Measurements from ENCODE around the gene PRM3. TPM values are rescaled to one million over a fixed set of nuclear protein-coding genes. Genes with fewer than 3 reads are reported as not detected.

The PRM3 gene
- total RNA-seq, 2 experiments from 2014 or later, result not detected

DNA sequence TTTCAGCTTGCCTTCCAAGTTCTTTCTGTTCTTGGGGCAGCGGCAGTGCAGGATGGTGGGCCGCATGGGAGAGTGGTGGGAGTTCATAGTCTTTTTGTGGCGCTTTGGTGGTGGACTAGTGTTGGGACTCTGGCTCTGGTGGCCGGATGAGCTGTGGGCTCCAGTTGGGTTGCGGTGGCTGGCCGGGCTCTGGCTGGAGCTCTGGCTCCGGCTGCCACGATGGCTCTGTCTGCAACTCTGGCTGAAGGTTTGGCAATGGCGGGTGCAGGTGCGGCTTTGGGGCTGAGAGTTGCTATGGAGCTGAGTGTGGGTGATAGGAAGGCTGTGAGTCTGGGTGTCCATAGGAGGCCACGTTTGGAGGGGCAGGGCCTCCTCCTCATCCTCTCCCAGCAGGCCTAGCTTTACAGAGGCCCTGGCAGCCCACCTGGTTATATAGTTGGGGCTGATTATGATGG, 4.5 kb downstream of the PRM3 start, which contains the start of gene TNP2:
Gene TNP2 (minus strand): TSS at position 405 of the 455 bp plus-strand sequence. CDS start 63 bp downstream, at position 342.
- no peak within 1 kb of the TSS for H3K4me3 Mint-ChIP-seq
- CTCF ChIA-PET, result interaction anchor here (0.8 to 2.1 kb wide), 3 partner anchors 10 to 128 kb away, joined by 3 to 8 read pairs (median 3); no protein-coding TSS in a partner anchor
- no peak for DNase-seq
- H3K36me3 Mint-ChIP-seq, result no peaks in the 10 kb centered on the region
- peaks cover 25% of the 10 kb centered on the region for H3K27me3 Mint-ChIP-seq
- no peak for ATAC-seq
- no peak within 1 kb of the TSS for H3K27ac Mint-ChIP-seq
- no peaks in the 10 kb centered on the region for H3K9me3 Mint-ChIP-seq (ENCODE audit: low read depth)
- H3K4me1 Mint-ChIP-seq, result peaks cover 11% of the 10 kb centered on the region

DNA sequence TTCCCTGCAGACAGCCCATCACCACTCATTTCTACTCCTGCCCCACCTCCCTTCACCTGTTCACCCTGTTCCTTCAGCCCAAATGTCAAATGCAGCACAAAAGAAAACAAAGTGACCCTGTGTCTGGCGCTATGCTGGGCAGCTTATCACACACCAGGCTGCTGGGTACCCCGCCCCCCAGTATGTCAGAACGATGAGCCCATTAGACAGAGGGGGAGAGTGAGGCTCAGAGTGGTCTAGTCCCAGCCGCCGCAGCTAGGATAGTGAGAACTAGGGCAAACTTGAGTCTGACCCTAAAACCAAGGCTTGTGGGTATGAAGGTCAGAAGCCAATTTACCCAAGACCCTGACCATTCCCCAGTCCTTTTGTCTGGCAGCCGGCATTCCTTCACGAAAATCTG, 8.3 kb downstream of the PRM3 start:
- H3K36me3 Mint-ChIP-seq, result no peaks in the 10 kb centered on the region
- ATAC-seq, result no peak
- CTCF ChIA-PET, result interaction anchor here (1.4 to 1.6 kb wide), 2 partner anchors 285 to 293 kb away, joined by 4 read pairs; no protein-coding TSS in a partner anchor
- H3K27me3 Mint-ChIP-seq, result peaks cover 32% of the 10 kb centered on the region
- no peaks in the 10 kb centered on the region for H3K9me3 Mint-ChIP-seq (ENCODE audit: low read depth)
- no peak overlapping the region for H3K4me3 Mint-ChIP-seq
- H3K27ac Mint-ChIP-seq, result no peak overlapping the region
- H3K4me1 Mint-ChIP-seq, result peaks cover 23% of the 10 kb centered on the region
- no peak for DNase-seq

DNA sequence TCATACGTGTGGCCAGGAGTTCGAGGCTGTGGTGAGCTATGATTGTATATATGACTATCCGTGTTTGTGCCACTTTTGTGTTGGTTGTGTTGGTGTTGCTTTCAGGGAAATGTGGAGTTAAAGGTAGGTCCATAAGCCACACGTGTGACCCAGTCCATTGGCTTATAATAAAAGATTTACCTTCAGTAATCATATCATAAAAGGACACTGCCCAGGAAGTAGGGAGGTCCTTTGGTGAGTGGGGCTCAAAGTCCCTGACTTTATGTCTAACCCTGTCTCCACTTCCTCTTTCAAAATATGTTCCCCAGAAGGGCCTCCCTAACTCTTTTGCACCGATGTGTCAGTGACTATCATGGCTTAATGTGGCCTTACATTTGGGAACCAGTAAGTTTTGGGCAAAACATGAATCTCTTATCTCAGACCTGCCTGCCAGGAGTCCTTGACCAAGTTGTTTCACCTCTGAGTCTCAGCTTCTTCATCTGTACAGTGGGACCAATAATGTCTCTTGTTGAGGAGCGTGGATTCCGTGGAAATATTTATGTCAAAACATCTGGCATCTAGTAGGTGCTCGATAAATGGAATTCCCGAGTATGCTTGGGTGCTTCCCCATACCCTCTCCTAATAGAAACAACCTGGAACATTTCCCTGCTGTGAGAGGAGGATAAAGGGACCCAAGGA, 9.1 kb downstream of the PRM3 start:
- ATAC-seq, result peak; percentile 35
- CTCF ChIA-PET, result interaction anchor here (1.3 to 1.4 kb wide), 2 partner anchors 108 to 284 kb away, joined by 3 to 4 read pairs; no protein-coding TSS in a partner anchor
- peak overlapping the region; percentile 33 for H3K27ac Mint-ChIP-seq
- H3K9me3 Mint-ChIP-seq (ENCODE audit: low read depth), result no peaks in the 10 kb centered on the region
- DNase-seq, result no peak
- peak overlapping the region; percentile 2 for H3K4me3 Mint-ChIP-seq
- H3K4me1 Mint-ChIP-seq, result peaks cover 24% of the 10 kb centered on the region
- H3K36me3 Mint-ChIP-seq, result no peaks in the 10 kb centered on the region
- peaks cover 36% of the 10 kb centered on the region for H3K27me3 Mint-ChIP-seq

DNA sequence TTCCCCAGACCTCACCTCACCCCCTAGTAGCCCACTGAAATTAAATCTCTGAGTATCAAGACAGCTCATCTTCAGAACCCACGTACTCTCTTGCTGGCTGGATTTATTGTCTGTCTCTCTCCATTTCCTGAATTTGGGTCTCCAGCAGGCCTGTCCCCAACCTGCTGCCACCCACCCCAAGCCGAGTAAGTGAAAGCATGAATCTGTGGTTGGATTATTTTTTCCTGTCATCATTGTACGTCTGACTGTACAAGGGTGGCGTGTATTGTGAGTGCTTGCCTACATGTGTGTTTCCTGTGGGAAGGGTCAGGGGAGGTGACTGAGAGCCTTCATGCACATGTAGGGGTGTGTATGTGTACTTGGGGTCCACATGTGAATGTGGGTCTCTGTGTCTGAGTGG, 9.7 kb downstream of the PRM3 start:
- ATAC-seq, result peak; percentile 76
- H3K27ac Mint-ChIP-seq, result peak overlapping the region; percentile 33
- H3K27me3 Mint-ChIP-seq, result peaks cover 36% of the 10 kb centered on the region
- no peaks in the 10 kb centered on the region for H3K36me3 Mint-ChIP-seq
- H3K4me3 Mint-ChIP-seq, result peak overlapping the region; percentile 2
- no peaks in the 10 kb centered on the region for H3K9me3 Mint-ChIP-seq (ENCODE audit: low read depth)
- peak; percentile 75 for DNase-seq
- H3K4me1 Mint-ChIP-seq, result peaks cover 29% of the 10 kb centered on the region
- CTCF ChIA-PET, result interaction anchor here (0.6 to 1.4 kb wide), 3 partner anchors 108 to 283 kb away, joined by 3 to 4 read pairs (median 3); no protein-coding TSS in a partner anchor

DNA sequence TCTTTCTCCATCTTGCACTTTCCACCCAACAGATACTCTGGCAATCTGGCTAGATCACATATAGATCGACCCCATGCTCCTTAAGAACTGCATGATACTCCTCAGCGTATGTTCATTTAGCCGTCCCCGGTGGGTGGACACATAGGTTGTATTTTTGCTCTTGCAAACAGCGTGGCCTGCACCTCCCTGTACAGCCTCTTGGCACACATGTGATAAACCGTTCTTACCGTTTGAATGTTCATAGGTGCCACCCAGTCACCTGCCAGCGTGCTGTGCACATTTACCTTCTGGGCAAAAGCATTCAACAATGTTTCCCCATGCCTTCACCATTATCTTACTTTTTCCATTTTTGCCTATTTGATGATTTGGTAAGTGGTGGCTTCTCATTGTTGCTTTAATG, 10.5 kb downstream of the PRM3 start:
- Mint-ChIP-seq H3K4me3 (no peak overlapping the region), H3K27me3 (peaks cover 30% of the 10 kb centered on the region), H3K27ac (no peak overlapping the region), H3K4me1 (peaks cover 37% of the 10 kb centered on the region), H3K9me3 (ENCODE audit: low read depth) (no peaks in the 10 kb centered on the region), H3K36me3 (no peaks in the 10 kb centered on the region)
- no peak for DNase-seq
- CTCF ChIA-PET, result interaction anchor here (0.6 to 1.8 kb wide), 4 partner anchors 109 to 298 kb away, joined by 3 to 6 read pairs (median 4); no protein-coding TSS in a partner anchor
- ATAC-seq, result no peak

DNA sequence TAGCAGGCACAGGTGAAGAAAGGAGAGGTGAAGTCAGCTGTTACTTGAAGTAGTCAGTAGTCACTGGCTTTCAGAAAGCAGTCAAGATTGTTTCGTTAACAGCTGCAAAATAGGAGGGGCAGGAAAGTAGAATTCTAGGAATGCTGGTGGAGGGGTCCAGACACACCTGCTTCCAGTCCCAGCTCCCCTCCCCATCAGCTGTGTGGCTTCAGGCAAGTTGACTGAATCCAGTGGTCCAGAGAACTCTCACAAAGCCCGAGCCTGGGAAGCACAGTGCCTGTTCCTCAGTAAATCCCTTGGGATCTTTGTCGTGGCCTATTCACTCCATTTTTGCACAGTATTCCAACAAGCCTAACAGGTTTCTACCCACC, 12.8 kb downstream of the PRM3 start:
- H3K9me3 Mint-ChIP-seq (ENCODE audit: low read depth), result no peaks in the 10 kb centered on the region
- no peak overlapping the region for H3K27ac Mint-ChIP-seq
- H3K4me3 Mint-ChIP-seq, result no peak overlapping the region
- H3K27me3 Mint-ChIP-seq, result peaks cover 19% of the 10 kb centered on the region
- CTCF ChIA-PET, result interaction anchor here (0.9 to 7.2 kb wide), 3 partner anchors 49 to 111 kb away, joined by 3 to 38 read pairs (median 3); no protein-coding TSS in a partner anchor
- H3K4me1 Mint-ChIP-seq, result peaks cover 47% of the 10 kb centered on the region
- no peak for ATAC-seq
- no peak for DNase-seq
- peaks cover 2% of the 10 kb centered on the region for H3K36me3 Mint-ChIP-seq

DNA sequence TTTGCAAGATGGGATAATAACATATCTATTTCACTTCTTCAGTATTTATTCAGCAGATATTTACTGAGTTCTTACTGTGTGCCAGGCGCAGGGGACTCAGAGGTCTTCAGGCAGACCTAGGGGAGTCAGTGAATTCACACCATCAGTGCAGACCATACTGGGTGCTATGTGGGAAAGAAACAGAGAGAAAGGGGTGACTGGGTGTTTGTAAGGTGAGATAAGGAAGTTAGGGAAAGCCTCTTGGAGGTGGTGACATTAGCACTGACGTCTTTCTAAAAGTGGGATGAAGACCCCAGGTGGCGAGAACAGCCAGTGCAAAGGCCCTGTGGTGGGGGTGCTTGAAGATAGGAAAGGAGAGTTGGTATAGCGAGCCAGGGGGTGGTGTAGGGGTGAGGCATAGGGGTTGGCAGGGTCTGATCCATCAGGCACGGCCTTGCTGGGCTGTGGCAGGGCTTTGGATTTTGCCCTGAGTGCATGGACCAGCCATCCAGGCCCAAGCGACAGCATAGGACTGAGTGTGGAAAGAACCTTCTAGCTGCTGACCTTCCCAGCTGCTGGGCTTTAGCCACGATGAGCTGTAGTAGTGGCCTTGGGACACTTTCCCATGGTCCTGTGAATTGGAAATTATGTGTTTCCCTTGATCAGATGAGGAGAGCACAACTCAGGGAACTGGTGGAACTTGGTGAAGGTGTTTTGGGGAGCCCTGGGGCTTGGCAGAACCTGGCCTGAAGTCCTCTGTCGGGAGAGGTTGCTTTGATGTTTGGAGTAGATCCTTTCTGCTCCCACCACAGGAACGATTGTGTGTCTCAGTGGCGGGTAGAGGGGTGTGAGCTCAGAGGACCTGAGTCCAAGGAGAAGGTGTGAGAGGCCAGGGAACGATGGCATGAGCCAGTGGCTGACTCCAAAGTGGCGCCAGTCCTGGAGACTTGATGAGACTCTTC, 13.5 kb downstream of the PRM3 start:
- DNase-seq (no peak), ATAC-seq (no peak)
- H3K4me3 Mint-ChIP-seq, result no peak overlapping the region
- H3K4me1 Mint-ChIP-seq, result peaks cover 46% of the 10 kb centered on the region
- H3K27ac Mint-ChIP-seq, result no peak overlapping the region
- H3K9me3 Mint-ChIP-seq (ENCODE audit: low read depth), result no peaks in the 10 kb centered on the region
- peaks cover 19% of the 10 kb centered on the region for H3K27me3 Mint-ChIP-seq
- CTCF ChIA-PET, result interaction anchor here (0.9 to 7.2 kb wide), 10 partner anchors 9 to 291 kb away, joined by 3 to 257 read pairs (median 3); partner anchors contain the start of gene TNP2
- peaks cover 5% of the 10 kb centered on the region for H3K36me3 Mint-ChIP-seq

DNA sequence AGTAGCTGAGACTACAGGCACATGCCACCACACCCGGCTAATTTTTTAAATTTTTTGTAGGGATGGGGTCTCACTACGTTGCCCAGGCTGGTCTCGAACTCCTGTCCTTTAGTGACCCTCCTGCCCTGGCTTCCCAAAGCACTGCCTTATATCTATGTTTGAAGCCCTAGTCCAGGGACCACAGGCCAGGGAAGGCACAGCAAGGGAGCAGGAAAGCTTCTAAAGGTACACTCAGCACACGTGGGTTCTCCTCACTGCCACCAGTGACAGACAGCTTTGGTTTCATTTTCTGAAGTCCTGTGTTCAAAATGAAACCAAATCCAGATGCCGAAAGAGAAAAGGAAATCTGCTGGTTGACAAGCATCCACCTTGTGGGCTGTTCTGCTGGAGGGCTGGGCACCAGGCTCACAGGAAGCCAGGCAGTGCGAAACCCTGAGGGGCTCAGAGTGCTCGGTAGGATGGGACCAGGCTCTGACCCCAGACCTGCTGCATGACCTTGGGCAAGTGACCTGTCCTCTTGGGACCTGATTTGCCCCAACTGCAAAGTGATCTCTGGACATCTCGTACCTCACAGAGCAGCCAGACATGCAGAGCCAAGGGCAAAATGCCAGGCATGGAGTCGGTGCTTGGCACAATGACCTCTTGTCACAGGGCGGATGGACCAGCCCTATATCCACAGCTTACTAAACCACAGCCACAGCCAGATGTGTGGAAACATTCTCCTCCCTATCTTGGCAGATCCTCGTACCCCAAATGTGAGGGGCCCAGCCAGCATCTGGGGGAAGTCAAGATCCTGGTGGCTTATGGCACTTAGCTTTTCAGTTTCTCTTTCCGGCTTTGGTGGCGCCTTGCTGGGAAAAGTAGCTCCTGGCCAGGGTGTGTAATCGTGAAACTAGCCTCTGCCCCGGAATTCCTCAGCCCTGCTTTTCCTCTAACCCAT, 14.6 kb downstream of the PRM3 start:
- Mint-ChIP-seq H3K27me3 (peaks cover 19% of the 10 kb centered on the region), H3K36me3 (peaks cover 14% of the 10 kb centered on the region), H3K4me1 (peaks cover 35% of the 10 kb centered on the region), H3K9me3 (ENCODE audit: low read depth) (no peaks in the 10 kb centered on the region), H3K4me3 (peak overlapping the region; percentile 52), H3K27ac (peak overlapping the region; percentile 71)
- ATAC-seq, result peak; percentile 14
- CTCF ChIA-PET, result interaction anchor here (1.0 to 7.2 kb wide), 14 partner anchors 11 to 290 kb away, joined by 3 to 257 read pairs (median 6); partner anchors contain the start of gene TNP2
- peak; percentile 81 for DNase-seq

DNA sequence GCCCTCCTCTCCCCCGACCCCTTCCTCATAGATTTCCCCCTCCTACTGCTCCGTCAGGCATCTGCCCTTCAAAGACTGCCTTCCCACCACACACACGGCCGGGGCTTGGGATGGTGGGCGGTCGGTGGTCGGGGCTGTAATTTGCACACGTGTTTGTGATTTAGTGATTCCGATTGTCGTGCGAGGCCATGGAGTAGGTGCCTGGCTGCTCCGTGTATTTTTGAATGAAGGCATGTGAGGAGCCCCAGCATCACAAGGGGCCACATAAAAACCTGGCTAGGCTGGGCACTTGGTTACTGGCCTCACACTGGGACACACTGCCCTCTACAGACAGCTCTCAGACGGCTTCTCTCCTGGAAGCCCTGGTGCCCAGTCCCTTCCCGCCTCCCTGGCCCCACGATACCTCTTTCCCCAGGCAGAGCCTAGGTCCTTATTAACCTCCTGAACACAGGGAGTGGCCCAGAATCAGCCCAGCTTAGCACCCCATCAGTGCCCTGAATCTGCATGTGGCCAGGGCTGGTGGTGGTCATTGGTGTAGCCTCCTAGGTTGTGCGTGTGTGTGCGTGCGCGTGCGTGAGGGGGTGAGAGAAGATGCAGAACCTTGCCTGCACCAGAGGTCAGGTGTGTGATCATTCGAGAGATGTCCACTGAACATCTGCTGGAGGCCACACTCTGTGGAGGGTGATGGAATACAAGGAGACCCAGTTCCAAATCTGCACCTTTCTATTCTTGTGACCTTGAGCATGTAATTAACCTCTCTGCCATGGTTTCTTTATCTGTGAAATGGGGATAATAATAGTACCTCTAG, 16.1 kb downstream of the PRM3 start:
- Mint-ChIP-seq H3K27me3 (peaks cover 14% of the 10 kb centered on the region), H3K9me3 (ENCODE audit: low read depth) (no peaks in the 10 kb centered on the region), H3K27ac (peak overlapping the region; percentile 95), H3K4me1 (peaks cover 29% of the 10 kb centered on the region), H3K36me3 (peaks cover 29% of the 10 kb centered on the region), H3K4me3 (peak overlapping the region; percentile 97)
- peak; percentile 13 for ATAC-seq
- peak; percentile 86 for DNase-seq
- CTCF ChIA-PET, result interaction anchor here (0.8 to 7.2 kb wide), 30 partner anchors 13 to 303 kb away, joined by 3 to 257 read pairs (median 8); no protein-coding TSS in a partner anchor

DNA sequence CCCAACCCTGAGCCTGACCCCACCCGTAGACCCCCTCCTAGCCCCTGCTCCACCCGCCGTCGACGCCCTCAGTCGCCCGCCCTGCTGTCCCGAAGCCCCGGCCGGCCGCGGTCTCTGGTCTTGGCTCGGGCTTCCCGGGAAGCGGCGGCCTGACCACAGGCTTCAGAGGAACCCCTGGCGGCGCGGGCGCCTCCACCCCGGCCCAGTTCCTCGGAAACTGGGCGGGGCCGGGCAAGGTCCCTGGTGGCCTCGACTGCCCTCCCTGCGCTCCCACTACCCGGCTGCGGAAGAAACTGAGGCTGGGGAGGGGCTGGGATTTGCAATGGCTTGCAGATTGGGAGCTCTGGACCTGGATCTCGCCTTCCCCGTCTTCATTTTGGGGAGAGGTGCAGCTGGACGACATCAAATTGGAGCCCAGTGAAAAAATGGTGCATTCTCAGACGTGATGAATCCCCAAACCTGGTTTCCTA, 16.7 kb downstream of the PRM3 start:
- Mint-ChIP-seq H3K36me3 (peaks cover 35% of the 10 kb centered on the region), H3K27me3 (peaks cover 14% of the 10 kb centered on the region), H3K4me1 (peaks cover 35% of the 10 kb centered on the region), H3K9me3 (ENCODE audit: low read depth) (no peaks in the 10 kb centered on the region), H3K4me3 (peak overlapping the region; percentile 97), H3K27ac (peak overlapping the region; percentile 95)
- DNase-seq, result no peak
- CTCF ChIA-PET, result interaction anchor here (0.7 to 7.2 kb wide), 40 partner anchors 10 to 541 kb away, joined by 3 to 257 read pairs (median 6); partner anchors contain the start of genes PRM2 and ZC3H7A
- ATAC-seq, result no peak
